ENCODE data around the gene XXYLT1. TPM values are rescaled to one million over a fixed set of nuclear protein-coding genes. Genes with fewer than 3 reads are reported as not detected.

Gene XXYLT1
- total RNA-seq, 1 experiment from 2014 or later: 10.9 TPM

GRCh38 chr3:195236801-195237570 is 34.0 kb downstream of the XXYLT1 start (continued):
- TF ChIP-seq REST (IDR thresholded peaks at IDR 0.05; ENCODE audit: low read depth) (no peak), TCF7L2 (IDR thresholded peaks at IDR 0.05; ENCODE audit: borderline replicate concordance, extremely low read depth, insufficient read depth, insufficient read length) (no peak), ELF1 (IDR thresholded peaks at IDR 0.05; ENCODE audit: borderline replicate concordance, low read depth) (no peak)

GRCh38 chr3:195236076-195236798 is 34.7 kb downstream of the XXYLT1 start:
- H3K4me2 ChIP-seq (ENCODE audit: low read length): no peak overlapping the region
- ChIA-PET POLR2A (no interaction called here), RAD21 (ENCODE audit: low non-redundant PET in 1 of 2, low total read pairs in 2 of 2, uncharacterized antibody in 2 of 2, unreplicated experiment in 2 of 2) (no interaction called here), CTCF (no interaction called here)
- no peak overlapping the region for H3K27ac ChIP-seq (ENCODE audit: low read depth, low read length)
- BruUV-seq (replicated peaks): no TSS peak
- TF ChIP-seq SIN3A (IDR thresholded peaks at IDR 0.05; ENCODE audit: low read depth): no peak
- no peak for TF ChIP-seq CBX3 (IDR thresholded peaks at IDR 0.05; ENCODE audit: low read depth)
- TF ChIP-seq EZH2 (IDR thresholded peaks at IDR 0.05): no peak
- no peak for TF ChIP-seq POLR2A (IDR thresholded peaks at IDR 0.05; ENCODE audit: borderline replicate concordance, extremely low read depth, insufficient read depth, insufficient read length)
- TF ChIP-seq MAX (IDR thresholded peaks at IDR 0.05): no peak
- TF ChIP-seq TCF7L2 (IDR thresholded peaks at IDR 0.05; ENCODE audit: borderline replicate concordance, extremely low read depth, insufficient read depth, insufficient read length): no peak
- TF ChIP-seq EZH2phosphoT487 (IDR thresholded peaks at IDR 0.05; ENCODE audit: borderline replicate concordance): no peak
- TF ChIP-seq ZBTB33 (IDR thresholded peaks at IDR 0.05; ENCODE audit: extremely low read depth, insufficient replicate concordance, low read length): no peak
- no peak for TF ChIP-seq REST (IDR thresholded peaks at IDR 0.05; ENCODE audit: low read depth)
- no peak for TF ChIP-seq JUND (IDR thresholded peaks at IDR 0.05)
- TF ChIP-seq CEBPB (IDR thresholded peaks at IDR 0.05; ENCODE audit: low read depth): no peak
- TF ChIP-seq ZNF274 (IDR thresholded peaks at IDR 0.05; ENCODE audit: low read depth, low read length): no peak
- no peak overlapping the region for H3K9ac ChIP-seq (ENCODE audit: low read length)
- peaks cover 0 to 6% of the 10 kb centered on the region in 2 experiments; a peak in 1 of 4 replicates for H3K4me1 ChIP-seq (ENCODE audit: control insufficient read depth in 1 of 2, insufficient read depth in 2 of 2, low read length in 2 of 2)
- no peaks in the 10 kb centered on the region for H4K20me1 ChIP-seq (ENCODE audit: insufficient read depth)
- no peak for ATAC-seq
- DNase-seq (ENCODE audit: low read depth, low spot score): no peak
- H3K79me2 ChIP-seq (ENCODE audit: insufficient read depth, low read length): no peaks in the 10 kb centered on the region
- no peaks in the 10 kb centered on the region for H3K9me2 ChIP-seq (ENCODE audit: insufficient read depth)
- H3K27me3 ChIP-seq (ENCODE audit: insufficient read depth, low read length): no peaks in the 10 kb centered on the region
- intact Hi-C loops (cut with micrococcal nuclease): no loop called here
- H3K36me3 ChIP-seq (ENCODE audit: control insufficient read depth in 1 of 2, insufficient read depth in 2 of 2, low read length in 2 of 2): no peaks in the 10 kb centered on the region
- no peaks in the 10 kb centered on the region for H3K9me3 ChIP-seq (ENCODE audit: control insufficient read depth in 1 of 2, insufficient read depth in 1 of 2, low read depth in 1 of 2, low read length in 2 of 2)
- no peak overlapping the region for H2AFZ ChIP-seq (ENCODE audit: low read depth, low read length, poor library complexity, severe bottlenecking)
- no peak overlapping the region for H3K4me3 ChIP-seq (replicated peaks in 1 of 2; ENCODE audit: low read depth in 1 of 2, low read length in 2 of 2)

All from HCT116 (cell line).